COLO668 (cell line): ENCODE measurements around the gene CUTA.
"Not testable (repeated sequence)": the region's sequence is repeated elsewhere in the genome, so short reads cannot be mapped to it uniquely, and the experiment has no call there.

Experiments used
- DNase-seq: peaks from one replicate; lab custom pipeline; 2025; ENCODE audit not compliant: unreplicated experiment; lab: John Stamatoyannopoulos, UW

The CUTA gene

DNA sequence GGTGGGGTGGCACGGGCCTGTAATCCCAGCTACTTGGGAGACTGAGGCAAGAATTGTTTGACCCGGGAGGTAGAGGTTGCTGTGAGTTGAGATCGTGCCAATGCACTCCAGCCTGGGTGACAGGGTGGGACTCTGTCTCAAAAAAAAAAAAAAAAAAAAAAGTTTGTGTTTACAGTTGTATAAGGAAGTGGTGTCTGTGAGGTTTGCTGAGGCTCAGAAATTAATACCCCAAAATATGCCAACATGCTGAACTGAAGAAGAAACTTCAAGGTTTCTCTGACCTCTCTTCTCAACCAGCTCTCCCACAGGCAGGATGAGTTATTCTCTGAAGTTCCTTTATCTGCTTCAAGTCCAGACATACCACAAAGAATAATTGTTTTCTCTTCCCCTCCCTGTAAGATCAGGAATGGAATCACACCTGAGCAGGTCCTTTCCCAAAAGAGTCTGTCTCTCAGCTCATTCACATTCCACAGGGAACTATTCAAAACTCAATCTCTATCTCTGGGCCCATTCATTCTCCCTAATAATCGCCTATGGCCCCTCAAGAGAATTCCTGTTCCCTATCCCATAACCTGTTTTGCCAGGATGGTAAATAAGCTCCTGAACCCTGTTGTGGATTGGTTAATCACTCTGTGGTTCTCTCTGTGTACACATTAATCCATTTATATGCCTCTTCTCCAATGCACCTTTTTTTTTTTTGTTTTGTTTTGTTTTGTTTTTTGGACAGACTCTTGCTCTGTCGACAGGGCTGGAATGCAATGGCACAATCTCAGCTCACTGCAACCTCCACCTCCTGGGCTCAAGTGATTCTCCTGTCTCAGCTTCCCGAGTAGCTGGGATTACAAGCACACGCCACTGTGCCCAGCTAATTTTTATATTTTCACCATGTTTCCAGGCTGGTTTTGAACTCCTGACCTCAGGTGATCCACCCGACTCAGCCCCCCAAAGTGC lies 43.7 kb downstream of the CUTA start:
- DNase-seq: no peak

DNA sequence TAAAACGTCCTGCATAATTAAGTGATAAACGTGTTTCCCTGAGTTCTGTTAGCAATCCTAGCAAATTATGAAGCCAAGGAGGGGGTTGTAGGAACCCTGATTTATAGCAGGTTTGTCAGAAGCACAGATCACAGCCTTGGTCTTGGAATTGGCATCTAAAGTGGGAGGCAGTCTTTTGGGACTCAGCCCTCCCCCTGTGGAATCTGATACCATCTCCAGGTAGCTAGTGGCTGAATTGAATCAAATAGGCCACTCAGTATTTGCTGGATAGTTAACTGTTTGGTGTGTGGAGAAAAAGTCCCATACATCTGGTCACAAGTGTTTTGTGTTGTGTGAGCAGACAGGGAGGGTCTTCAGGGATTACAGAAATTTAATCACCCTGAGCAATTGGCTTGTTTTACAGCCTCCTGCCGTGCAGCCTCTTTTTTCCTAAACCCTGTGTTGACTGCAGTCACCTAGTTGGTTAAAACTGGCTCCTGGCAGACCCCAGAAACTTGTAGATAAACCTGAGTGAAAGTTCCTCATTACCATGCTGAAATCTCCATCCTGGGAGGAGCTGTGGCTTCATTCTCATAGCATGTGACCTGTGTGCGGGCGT lies 45.3 kb downstream of the CUTA start:
- no peak for DNase-seq

DNA sequence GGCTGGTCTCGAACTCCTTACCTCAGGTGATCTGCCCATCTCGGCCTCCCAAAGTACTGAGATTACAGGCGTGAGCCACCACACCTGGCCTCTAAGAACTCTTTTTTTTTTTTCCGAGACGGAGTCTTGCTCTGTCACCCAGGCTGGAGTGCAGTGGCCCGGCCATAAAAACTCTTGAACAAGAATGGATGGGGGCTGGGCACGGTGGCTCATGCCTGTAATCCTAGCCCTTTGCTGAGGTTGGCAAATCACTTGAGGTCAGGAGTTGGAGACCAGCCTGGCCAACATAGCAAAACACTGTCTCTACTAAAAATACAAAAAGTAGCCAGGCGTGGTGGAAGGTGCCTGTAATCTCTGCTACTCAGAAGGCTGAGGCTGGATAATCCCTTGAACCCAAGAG lies 46.0 kb downstream of the CUTA start:
- not testable (repeated sequence) for DNase-seq

DNA sequence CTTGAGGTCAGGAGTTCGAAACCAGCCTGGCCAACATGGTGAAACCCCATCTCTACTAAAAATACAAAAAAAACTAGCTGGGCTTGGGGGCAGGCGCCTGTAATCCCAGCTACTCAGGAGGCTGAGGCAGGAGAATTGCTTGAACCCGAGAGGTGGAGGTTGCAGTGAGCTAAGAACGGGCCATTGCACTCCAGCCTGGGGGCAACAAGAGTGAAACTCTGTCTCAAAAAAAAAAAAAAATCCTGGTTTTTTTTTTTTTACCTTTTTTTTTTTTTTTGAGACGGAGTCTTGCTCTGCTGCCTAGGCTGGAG lies 50.2 kb downstream of the CUTA start:
- not testable (repeated sequence) for DNase-seq

DNA sequence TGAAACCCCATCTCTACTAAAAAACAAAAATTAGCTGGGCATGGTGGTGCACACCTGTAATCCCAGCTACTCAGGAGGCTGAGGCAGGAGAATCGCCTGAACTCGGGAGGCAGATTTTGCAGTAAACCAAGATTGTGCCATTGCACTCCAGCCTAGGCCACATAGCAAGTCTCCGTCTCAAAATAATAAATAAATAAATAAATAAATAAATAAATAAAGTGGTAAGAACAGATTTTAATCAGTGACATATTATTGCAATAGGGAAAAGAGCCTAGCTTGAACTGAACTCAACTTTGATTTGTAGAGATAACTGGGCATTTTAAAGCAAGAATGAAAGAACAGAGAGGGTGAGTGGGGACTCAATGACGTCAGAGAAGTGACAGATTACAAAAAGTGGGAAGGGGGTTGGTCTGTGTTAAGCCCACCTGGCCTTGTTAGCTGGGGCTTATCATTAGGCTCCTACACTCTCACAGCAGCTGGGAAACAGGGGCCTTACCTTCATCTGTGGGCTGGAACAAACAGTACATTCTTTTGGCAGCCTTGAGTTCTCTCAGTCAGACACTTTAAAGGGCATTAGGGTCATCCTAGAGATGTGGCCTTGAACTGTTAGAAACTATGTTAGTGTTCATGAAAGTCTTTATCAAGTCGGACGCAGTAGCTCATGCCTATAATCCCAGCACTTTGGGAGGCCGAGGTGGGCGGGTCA lies 50.7 kb downstream of the CUTA start:
- DNase-seq: no peak
